ENCODE data around the gene FKBP10. TPM values are rescaled to one million over a fixed set of nuclear protein-coding genes. Genes with fewer than 3 reads are reported as not detected.

Gene FKBP10
- total and polyA plus RNA-seq, 10 of the 15 experiments (the other 5 are each of a cell fraction or from before 2014, with no cell fraction given), result 0.02 to 4.7 (median 1.8) TPM

DNA sequence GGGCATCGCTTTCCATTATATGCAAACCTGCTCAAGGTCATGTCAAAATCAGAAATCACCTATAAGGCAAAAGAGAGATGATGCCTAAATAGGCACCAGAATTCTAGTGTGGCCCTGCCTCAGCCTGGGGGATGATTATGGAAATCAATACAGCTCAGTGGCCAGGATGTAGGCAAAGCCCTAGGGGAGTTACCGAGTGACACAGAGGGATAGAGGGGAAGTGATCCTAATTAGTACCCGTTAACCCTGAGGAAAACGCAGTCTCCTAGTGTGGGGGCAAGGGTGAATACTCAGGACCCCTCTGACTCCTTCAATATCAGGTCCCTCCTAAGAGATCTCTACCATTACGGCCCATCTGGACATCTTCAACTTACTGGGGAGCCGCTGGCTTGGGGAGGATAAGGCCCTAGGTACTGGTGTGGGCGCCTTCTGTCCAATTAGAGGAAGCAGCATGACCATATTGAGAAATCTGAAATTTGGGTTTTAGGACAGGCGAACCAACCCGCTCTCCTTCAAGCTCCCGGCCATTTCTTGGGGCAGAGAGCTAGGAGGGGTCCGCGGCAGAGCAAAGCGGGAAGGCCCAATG, 22.5 kb downstream of the FKBP10 start:
- WGBS (ENCODE audit: insufficient coverage, insufficient replicate concordance, low lambda C conversion rate, missing lambda C conversion rate), result 8% methylated on average over 13 of the region's 13 CpGs
- ChIA-PET RAD21 (ENCODE audit: unreplicated experiment) (interaction anchor here (0.6 kb wide), 1 partner anchor 29 kb away, joined by 3 read pairs; no protein-coding TSS in a partner anchor), POLR2A (interaction anchor here (0.6 to 1.9 kb wide), 5 partner anchors 14 to 695 kb away, joined by 3 to 6 read pairs (median 4); partner anchors contain the start of gene KLHL11), SMC1A (ENCODE audit: uncharacterized antibody, unreplicated experiment) (interaction anchor here (0.9 to 2.0 kb wide), 5 partner anchors 8 to 48 kb away, joined by 3 to 4 read pairs (median 3); partner anchors contain the start of gene JUP), CTCF (interaction anchor here (0.7 to 1.7 kb wide), 4 partner anchors 13 to 124 kb away, joined by 3 to 5 read pairs (median 4); partner anchors contain the start of gene P3H4)
- H3K4me2 ChIP-seq (ENCODE audit: control insufficient read depth, insufficient read depth), result peak overlapping the region; percentile 95
- H3K79me2 ChIP-seq (ENCODE audit: control insufficient read depth, insufficient read depth, low read length), result peaks cover 2% of the 10 kb centered on the region
- H3K4me3 ChIP-seq, result peak overlapping the region; percentile 92
- FAIRE-seq, result no peak
- H3K9me3 ChIP-seq (replicated peaks; ENCODE audit: control insufficient read depth, insufficient read depth, low read length), result no peaks in the 10 kb centered on the region
- H3K4me1 ChIP-seq (ENCODE audit: control insufficient read depth, insufficient read depth, low read length), result peaks cover 9% of the 10 kb centered on the region; the same call in 1 of the 2 replicates
- H2AFZ ChIP-seq (ENCODE audit: control insufficient read depth, low read depth, low read length), result peak overlapping the region; percentile 90
- TF ChIP-seq MEF2B (IDR thresholded peaks at IDR 0.05; ENCODE audit: partially characterized antibody, poor library complexity, severe bottlenecking), result no peak
- 0 out of 2 replicates have a peak, but pooled peaks have one; percentile 30 for TF ChIP-seq NFYB (IDR thresholded peaks at IDR 0.05; ENCODE audit: insufficient read depth, low read depth, low read length)
- peak; percentile 50 to 67; a peak in 3 of 4 replicates for TF ChIP-seq SRF (IDR thresholded peaks at IDR 0.05; ENCODE audit: low read depth in 2 of 2, low read length in 2 of 2)
- TF ChIP-seq SPI1 (IDR thresholded peaks at IDR 0.05; ENCODE audit: borderline replicate concordance, insufficient read depth, low read depth, low read length), result peak; percentile 32; the same call in 1 of the 2 replicates
- BruUV-seq (replicated peaks), result TSS peak; percentile 64
- no peak for DNase-seq (ENCODE audit: low read depth, low spot score)
- in situ Hi-C loops (cut with MboI) (no loop called here), intact Hi-C loops (cut with micrococcal nuclease; ENCODE audit: unreplicated experiment) (no loop called here)
- no peaks in the 10 kb centered on the region for H3K27me3 ChIP-seq (replicated peaks in 1 of 2; ENCODE audit: control insufficient read depth in 2 of 2, insufficient read depth in 2 of 2, low read length in 1 of 2)
- no peaks in the 10 kb centered on the region for H3K36me3 ChIP-seq (ENCODE audit: control insufficient read depth in 2 of 2, insufficient read depth in 2 of 2, low read length in 1 of 2)
- peak; percentile 79 for ATAC-seq
- H3K9ac ChIP-seq (ENCODE audit: control insufficient read depth, insufficient read depth, low read length), result peak overlapping the region; percentile 89
- peak overlapping the region; percentile 55; the same call in 1 of the 2 replicates for H3K27ac ChIP-seq (ENCODE audit: control insufficient read depth, insufficient read depth)
- no peaks in the 10 kb centered on the region for H4K20me1 ChIP-seq (ENCODE audit: control insufficient read depth, insufficient read depth)

All from GM12878 (cell line).